Sciatic nerve (tissue), 2 donors: ENCODE data around the gene AP3B1. TPM values are rescaled to one million over a fixed set of nuclear protein-coding genes. Genes with fewer than 3 reads are reported as not detected.

Experiments used
- ATAC-seq: fragments of 200-7000 bp; cut with Tn5 transposase; one replicate; pipeline ENCODE4 v1.9.1; 2020; ENCODE audit warnings: mild to moderate bottlenecking, moderate library complexity
- DNase-seq: peaks from one replicate; pipeline ENCODE4 v3.0.0-alpha.2; 2020; ENCODE audit warnings: low spot score
- intact Hi-C: fragments of 100-400 bp; cut with DNase I; formaldehyde crosslinking; loops from one replicate; pipeline ENCODE4 v1.14.2; 2022
- total RNA-seq: library from RNA; stranded (reverse); fragmentation: NEBNext Ultra II Directional; extraction: Animal tissue kit (Norgen Biotek cat#: 25700); gene quantifications from one replicate; pipeline ENCODE4 v1.2.1, GENCODE V29; 2021
- donor health status: DM: no; HTN: no; CAD: no.
- donor health status: DM: no; HTN: no; CAD: no.

AP3B1 gene
- total RNA-seq, 1 donor from 2014 or later = 43.7 TPM

DNA sequence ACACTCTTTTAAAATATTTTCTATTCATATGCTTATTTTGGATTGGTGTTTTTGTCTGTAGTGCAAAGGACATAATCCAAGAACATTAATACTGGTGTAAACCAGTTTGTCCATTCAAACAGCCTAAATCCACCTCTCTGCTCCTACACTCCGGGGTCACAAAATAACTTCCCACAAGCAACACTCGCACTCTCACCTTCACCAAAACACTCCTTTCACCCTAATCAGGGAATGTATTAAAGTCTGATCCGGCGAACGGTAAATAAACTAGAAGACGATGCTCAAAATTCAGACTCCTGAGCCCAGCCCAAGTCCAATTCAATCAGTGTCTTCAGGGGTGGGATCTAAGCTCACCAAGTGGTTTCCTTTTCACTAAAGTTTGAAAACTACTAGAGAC is 649 bp downstream of the AP3B1 start:
- DNase-seq (no peak), ATAC-seq (peak; percentile 35)
- intact Hi-C loops = loop anchor here (10.0 kb wide), 1 partner anchor 61 kb away; no protein-coding TSS in a partner anchor

DNA sequence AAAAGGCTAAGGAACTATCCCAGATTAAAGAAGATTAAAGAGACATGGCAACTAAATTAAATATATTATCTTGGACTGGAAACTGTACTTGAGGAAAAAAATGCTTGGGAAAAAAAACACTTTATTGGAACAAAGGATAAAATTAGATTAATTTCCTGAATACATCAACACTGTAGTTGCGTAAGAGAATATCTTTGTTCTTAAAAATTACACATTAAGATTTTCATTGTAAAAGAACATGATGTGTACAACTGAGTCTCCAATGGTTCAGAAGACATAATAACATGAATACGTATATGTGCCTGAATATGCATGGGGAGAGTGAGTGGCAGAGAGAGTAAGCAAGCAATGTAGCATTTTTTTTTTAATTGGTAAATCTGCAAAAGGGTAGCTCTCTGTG is 2.8 kb downstream of the AP3B1 start:
- ATAC-seq (no peak), DNase-seq (no peak)
- intact Hi-C loops = loop anchor here (10.0 kb wide), 1 partner anchor 63 kb away; no protein-coding TSS in a partner anchor

DNA sequence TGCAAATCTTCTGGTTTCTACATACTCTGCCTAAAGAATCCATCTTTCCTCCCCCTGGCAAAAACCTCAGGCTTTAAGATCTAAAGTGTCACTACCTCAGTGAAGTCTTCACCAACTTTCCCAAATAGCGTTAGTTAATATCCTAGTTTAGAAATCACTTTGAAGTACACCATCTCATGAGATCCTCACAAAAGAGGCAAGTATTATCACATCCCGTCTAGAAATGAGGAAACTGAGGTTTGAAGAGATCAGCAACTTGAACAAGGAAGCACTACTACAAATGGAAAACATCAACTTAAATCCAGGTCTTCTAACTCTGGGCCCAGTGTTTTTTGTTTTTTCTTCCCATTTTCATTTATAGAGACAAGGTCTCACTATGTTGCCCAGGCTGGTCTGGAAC is 4.6 kb downstream of the AP3B1 start:
- intact Hi-C loops = loop anchor here (10.0 kb wide), 1 partner anchor 65 kb away; no protein-coding TSS in a partner anchor
- ATAC-seq (no peak), DNase-seq (no peak)

DNA sequence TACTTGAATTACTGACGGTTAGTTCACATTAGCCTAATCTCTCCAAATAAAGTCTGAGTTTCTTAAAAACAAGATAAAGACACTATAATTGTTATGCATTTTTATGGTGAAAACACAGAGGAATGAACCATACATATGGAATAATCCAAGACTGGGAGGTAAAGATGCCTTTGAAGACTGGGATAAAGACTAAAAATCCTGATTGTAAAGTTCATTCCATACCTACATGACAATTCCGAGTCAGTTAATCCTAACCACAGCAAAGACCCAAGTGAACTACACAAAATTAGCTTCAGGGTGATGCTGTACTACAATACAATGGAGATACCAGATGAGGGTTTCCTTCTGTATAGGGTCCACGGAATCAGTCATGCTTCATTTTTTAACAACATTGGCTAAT is 6.3 kb downstream of the AP3B1 start:
- ATAC-seq (no peak), DNase-seq (no peak)
- intact Hi-C loops = no loop called here

DNA sequence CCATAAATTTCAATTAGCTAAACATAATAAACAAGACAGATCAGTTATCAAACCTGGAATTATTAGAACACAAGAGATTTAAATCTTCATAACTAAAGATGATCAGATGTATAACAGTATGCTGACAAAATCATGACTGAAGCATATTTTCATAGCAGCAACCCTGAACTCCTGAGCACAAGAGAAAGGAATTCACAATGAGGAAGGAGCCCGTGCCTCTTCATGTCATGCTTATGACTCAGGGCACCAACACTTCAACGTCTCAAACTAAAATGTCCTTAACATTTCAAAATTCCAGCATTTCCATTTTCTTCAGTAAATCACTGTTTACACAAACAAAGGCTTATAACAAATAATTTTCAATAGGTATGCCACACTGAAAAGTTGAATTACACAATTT is 6.7 kb downstream of the AP3B1 start:
- ATAC-seq = peak; percentile 36
- intact Hi-C loops = no loop called here
- no peak for DNase-seq

DNA sequence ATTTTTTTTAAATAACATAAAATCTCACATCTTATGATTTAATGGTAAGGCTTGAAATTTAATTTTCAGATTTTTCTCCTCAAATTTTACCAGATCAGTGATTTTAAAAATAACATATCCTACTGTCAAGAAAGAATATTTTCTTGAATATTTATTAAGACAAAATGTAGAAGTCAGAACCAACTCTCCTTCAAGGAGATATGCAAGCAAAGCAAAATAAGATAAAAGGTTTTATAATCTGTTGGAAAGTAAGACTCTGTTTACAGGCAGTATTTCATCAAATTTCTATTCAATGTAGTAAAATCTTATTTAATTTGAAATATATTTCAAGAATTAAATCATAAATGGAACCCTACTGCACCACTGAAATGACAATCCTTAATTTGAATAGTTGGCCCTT is 7.3 kb downstream of the AP3B1 start:
- DNase-seq (no peak), ATAC-seq (no peak)
- intact Hi-C loops = no loop called here

DNA sequence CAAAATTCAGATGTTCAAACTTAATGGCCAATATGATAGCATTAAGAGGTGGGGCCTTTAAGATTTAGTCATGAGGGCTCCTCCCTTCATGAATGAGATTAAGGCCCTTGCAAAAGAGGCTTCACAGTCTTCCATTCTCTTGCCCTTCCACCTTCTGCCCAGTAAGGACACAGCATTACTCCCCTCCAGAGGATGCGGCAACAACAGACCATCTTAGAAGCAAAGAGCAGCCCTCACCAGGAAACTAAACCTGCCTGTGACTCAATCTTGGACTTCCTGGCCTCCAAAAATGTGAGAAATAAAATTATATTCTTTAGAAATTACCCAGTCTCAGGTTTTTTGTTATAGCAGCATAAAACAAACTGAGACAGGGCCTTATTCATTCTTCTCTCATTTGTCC is 8.2 kb downstream of the AP3B1 start:
- ATAC-seq (no peak), DNase-seq (no peak)
- intact Hi-C loops = no loop called here

DNA sequence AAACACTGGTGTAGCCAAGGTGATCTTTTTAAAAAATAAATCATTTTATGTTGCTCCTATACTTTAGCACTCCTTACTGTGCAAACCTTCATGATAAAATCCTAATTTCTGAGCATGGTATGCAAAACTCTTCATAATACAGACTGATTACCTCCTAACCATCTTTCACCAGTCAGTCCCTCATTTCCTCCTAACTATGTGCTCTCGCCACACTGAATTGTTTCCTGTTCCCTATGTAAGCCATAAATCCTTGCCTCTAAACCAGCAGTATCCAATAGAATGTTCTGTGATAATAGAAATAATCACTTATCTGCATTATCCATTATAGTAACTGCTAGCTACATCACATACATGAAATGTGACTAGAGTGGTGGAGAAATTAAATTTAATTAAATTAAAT is 10.7 kb downstream of the AP3B1 start:
- DNase-seq (no peak), ATAC-seq (no peak)
- intact Hi-C loops = no loop called here

DNA sequence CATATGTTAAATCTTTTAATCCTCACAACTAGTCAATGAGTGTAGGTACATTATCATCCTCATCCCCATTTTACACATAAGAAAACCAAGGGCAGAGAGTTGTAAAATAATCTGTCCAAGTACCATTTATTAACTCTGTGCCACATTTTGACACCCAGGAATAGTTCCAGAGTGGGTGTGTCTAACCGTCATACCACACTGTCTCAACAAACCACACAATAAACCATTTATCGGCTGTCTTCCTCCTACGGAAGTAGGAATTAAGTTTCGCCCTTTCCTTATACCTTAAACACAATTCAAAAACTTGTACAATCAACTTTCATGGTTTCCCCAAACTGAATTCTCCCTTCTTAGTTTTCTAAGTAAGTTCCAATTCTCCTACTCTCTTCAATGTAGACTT is 11.4 kb downstream of the AP3B1 start:
- intact Hi-C loops = no loop called here
- DNase-seq = no peak

DNA sequence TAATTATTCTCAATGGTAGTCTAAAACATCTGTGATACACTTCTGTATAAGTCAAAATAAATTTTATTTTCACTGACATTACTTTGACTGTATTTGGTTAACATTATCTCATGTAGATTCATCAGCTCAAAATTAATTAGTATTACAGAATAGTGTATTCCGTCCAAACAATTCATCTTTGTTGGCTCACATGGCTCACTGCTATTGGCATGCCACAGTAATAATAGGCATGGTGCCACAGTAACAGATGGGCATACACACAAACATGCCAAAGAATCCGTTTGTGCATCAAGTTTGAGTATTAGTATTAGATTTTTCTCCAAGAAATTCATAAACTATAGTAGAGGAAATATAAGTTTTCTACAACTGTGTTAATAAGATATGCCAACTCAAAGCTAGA is 14.2 kb downstream of the AP3B1 start:
- ATAC-seq (no peak), DNase-seq (no peak)
- intact Hi-C loops = no loop called here

More for the DNA sequence above, 11.4 kb downstream of the AP3B1 start:
- ATAC-seq = no peak

DNA sequence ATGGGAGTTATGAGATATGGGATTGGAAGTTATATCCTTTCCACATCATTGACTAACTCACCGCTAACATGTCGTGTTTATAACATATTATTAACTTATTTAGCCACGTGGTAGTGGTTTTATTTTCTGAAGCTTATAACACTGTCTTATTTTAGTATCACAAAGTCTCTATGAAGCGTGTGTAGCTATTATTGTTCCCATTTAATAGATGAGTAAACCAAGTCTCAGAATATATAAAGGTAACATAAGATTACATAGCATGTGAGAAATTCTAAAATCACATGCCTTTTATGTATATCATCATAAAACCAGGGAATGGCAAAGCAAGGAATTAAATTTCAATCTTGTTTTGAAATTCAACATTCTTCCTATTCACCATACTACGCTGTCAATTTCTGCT is 15.3 kb downstream of the AP3B1 start:
- intact Hi-C loops = no loop called here
- no peak for ATAC-seq
- DNase-seq = no peak

DNA sequence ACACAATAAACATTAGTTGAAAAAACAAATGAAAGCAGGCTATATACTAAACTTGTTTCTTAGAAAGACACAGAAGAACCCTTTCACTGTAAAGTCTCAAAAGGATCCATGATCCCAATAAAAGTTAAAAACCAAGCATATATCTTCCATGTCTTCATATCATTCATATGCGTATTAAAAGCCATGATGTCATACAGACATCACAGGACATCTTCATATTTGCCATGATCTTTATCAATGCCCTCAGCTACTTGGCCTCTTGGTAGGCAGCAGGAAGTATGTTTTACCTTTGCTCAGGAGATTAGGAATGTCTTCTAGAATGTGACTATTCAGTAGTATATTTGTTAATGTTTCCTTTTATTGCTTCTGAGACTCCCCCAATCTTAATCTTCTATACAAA is 16.8 kb downstream of the AP3B1 start:
- DNase-seq = no peak
- intact Hi-C loops = no loop called here
- no peak for ATAC-seq

DNA sequence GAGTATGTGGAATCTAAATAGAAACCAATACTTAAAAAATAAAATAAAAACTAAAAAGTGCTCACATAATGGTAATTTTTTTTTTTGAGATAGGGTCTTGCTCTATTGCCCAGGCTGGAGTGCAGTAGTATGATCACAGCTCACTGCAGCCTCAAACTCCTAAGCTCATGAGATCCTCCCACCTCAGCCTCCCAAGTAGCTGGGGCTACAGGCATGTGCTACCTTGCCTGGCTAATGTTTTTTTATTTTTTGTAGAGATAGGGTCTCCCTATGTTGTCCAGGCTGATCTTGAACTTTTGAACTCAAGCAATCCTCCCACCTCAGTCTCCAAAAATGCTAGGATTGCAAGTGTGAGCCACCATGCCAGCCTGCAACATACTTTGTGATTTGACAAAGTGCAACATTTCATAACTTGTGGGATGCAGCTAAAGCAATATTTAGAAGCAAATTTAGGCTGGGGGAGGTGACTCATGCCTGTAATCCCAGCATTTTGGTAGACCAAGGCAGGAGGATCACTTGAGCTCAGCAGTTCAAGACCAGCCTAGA is 18.4 kb downstream of the AP3B1 start:
- intact Hi-C loops = no loop called here
- DNase-seq (no peak), ATAC-seq (no peak)

DNA sequence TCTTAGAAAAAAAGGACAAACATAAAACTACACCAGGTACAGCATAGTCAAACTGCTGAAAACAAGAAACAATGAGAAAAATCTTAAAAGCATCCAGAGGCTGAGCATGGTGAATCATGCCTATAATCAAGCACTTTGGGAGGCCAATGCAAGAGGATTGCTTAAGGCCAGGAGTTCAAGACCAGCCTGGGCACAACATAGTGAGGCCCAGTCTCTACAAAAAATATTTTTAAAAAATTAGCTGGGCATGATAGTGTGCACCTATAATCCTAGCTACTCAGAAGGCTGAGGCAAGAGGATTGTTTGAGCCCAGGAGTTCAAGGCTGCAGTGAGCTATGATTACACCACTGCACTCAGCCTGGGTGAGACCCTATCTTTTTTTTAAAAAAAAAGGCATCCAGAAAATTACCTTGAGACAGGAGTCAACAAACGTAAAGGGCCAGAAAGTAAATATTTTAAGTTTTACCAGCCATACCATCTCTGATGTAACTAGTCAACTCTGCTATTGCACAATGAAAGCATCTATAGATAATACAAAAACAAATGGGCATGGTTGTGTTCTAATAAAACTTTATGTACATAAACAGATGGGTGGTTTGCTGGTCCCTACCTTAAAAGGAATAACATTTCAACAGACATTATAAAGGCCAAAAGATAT is 19.8 kb downstream of the AP3B1 start:
- ATAC-seq (no peak), DNase-seq (no peak)
- intact Hi-C loops = no loop called here

DNA sequence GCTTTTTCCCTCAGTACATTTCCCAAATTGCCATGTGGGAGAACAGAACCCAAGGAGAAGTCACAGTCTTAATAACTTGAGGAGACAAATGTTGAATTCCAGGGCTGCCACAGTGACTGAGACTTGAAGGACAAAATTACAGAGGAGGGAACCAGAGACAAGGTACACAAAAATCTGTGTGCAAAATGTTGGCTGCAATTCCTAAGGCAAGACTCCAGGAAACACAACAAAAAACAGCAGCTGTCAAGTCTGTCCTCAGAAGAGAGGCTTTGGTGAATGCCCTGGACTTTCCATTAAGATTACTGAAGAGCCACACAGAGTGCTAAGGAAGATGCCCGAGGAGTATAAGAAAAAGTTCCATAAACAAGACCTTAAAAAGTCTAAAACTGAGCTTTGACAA is 21.1 kb downstream of the AP3B1 start:
- ATAC-seq (no peak), DNase-seq (no peak)
- intact Hi-C loops = no loop called here

DNA sequence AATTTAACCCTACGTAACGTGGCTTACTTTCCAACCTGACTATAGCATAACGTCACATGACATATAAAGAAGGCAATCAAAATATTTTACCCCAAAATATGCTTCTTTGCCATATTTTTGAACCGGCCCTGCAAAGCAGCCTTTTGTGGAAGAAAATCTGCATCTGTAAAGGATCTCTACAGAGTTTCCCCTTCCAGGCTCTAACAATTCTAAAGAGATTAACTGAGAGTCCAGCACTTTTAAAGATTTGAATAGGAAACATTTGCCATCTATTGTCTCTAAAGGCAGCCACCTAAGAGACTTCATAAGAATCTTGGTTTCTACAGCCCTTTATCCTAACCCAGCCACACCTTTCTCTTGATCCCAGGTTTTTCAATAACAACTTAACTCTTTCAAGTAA is 22.7 kb downstream of the AP3B1 start:
- DNase-seq (no peak), ATAC-seq (no peak)
- intact Hi-C loops = no loop called here

DNA sequence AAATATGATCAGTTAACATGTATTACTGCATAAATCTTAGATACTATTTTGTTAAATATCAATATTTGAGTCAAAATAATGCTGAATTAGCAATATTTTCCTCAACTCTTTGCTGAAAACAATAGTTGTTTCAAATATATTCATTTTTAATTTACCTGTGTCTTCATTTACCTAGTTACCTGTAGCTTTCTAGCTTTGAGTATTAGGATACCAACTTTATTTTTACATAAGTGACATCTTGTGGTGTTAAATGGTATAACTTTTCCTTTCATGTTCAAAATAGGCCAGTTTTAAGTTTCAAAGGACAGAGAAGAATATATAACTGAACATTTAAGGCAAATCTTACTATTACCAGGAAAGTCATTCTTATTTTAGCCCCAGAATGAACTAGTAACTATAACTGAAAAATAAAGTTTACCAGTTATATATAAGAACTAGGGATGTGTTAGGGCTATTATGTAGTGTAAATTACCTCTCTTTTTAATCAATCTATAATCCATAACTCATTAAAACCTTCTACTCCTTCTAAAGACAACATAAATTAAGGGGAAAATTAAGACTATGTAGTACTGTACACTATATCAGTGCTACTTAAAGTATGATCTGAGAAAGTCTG is 25.3 kb downstream of the AP3B1 start:
- DNase-seq = no peak
- no peak for ATAC-seq

DNA sequence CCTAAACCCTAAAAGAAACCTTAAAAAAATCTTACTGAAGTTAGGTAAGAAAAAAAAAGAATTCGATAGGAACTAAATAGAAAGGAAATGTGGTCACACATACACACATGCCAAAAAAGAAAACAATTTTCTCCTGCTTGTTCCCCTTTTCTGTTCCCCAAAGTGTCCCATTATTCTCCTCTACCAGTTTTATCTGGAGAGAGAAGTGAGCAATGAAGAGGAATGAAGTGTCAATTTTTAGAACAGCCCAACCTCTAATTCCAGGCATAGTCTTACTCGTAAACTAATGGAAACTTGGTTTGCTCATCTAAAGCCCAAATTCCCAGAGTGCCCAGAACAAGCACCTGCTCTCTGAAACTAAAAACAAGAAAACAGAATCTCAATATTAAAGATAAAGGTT is 26.1 kb downstream of the AP3B1 start:
- intact Hi-C loops = no loop called here
- ATAC-seq (peak; percentile 22), DNase-seq (no peak)

More for the DNA sequence above, 25.3 kb downstream of the AP3B1 start:
- intact Hi-C loops = no loop called here

DNA sequence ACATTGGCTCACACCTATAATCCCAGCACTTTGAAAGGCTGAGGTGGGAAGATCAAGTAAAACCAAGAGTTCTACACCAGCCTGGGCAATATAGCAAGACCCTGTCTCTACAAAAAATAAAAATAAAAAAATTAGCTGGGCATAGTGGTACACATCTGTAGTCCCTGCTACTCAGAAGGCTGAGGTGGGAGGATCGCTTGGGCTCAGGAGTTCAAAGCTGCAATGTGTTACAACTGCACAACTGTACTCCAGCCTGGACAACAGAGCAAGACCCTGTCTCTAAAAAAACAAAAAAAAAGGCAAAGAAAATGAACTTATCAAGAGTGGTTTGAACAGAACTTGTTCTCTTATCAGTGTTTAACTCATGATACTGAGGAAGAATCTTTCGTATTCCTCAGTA is 29.3 kb downstream of the AP3B1 start:
- intact Hi-C loops = no loop called here
- no peak for ATAC-seq

DNA sequence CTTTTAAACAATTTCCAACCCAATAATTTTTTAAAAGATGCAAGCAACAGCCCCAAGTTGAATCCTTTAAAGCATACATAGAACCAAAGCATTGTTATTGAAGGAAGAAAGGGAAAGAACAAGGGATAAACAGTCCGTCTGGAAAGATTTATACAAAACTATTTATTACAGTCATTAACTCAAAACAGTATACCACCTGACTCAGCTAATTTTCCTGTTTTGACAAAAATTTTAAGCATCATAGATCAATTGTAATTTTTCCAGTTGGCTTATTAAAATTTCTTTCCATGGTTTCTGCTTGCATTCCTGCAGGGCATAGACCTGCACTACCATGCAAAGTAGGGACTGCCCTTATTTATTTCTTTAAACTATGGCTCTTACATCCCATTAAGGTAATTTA is 29.9 kb downstream of the AP3B1 start:
- ATAC-seq = no peak
- DNase-seq = no peak
- intact Hi-C loops = no loop called here

More for the DNA sequence above, 29.3 kb downstream of the AP3B1 start:
- DNase-seq = no peak

DNA sequence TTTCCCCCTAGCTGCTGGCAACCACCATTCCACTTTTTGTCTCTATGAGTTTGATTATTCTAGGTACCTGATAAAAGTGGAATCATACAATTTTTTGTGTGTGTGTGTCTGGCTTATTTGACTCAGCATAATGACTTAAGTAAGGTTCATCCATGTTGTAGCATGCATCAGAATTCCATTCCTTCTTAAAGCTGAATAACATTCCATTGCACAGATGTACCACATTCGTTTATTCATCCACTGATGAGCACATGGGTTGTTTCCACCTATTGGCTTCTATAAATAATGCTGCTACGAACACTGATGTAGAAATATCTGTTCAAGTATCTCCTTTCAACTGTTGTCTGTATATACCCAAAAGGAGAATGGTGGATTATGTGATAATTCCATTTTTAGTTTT is 33.7 kb downstream of the AP3B1 start:
- intact Hi-C loops = no loop called here
- no peak for ATAC-seq
- DNase-seq = no peak
